ENCODE data around the gene SLC7A4.

GRCh38 chr22:21034989-21035388 is 2.6 kb upstream of the SLC7A4 start:
- TF ChIP-seq, protein P1, sequence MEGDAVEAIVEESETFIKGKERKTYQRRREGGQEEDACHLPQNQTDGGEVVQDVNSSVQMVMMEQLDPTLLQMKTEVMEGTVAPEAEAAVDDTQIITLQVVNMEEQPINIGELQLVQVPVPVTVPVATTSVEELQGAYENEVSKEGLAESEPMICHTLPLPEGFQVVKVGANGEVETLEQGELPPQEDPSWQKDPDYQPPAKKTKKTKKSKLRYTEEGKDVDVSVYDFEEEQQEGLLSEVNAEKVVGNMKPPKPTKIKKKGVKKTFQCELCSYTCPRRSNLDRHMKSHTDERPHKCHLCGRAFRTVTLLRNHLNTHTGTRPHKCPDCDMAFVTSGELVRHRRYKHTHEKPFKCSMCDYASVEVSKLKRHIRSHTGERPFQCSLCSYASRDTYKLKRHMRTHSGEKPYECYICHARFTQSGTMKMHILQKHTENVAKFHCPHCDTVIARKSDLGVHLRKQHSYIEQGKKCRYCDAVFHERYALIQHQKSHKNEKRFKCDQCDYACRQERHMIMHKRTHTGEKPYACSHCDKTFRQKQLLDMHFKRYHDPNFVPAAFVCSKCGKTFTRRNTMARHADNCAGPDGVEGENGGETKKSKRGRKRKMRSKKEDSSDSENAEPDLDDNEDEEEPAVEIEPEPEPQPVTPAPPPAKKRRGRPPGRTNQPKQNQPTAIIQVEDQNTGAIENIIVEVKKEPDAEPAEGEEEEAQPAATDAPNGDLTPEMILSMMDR (IDR thresholded peaks at IDR 0.05; ENCODE audit: poor library complexity, severe bottlenecking), result no peak
- TF ChIP-seq EZH2 (IDR thresholded peaks at IDR 0.05; ENCODE audit: borderline replicate concordance, insufficient read depth, low read length, poor library complexity, severe bottlenecking), result no peak
